Measurements from ENCODE around the gene LCP2. TPM values are rescaled to one million over a fixed set of nuclear protein-coding genes. Genes with fewer than 3 reads are reported as not detected.

The LCP2 gene
- total RNA-seq, 1 experiment from 2014 or later: not detected

GRCh38 chr5:170218726-170219125 is 78.9 kb downstream of the LCP2 start:
- H3K9me3 Mint-ChIP-seq: no peaks in the 10 kb centered on the region; a peak in 1 of 5 replicates
- H3K27me3 Mint-ChIP-seq (ENCODE audit: low read depth): peaks cover 3% of the 10 kb centered on the region; the same call in 1 of the 2 replicates
- H3K23ac ChIP-seq (ENCODE audit: insufficient read length, low read depth, low read length): no peak overlapping the region
- H3K18ac ChIP-seq (ENCODE audit: insufficient read length, low read depth, low read length): no peak overlapping the region
- no peak overlapping the region for H3K4ac ChIP-seq (ENCODE audit: low read depth, low read length)
- no peak overlapping the region for H3K4me2 ChIP-seq (ENCODE audit: insufficient read depth, insufficient read length, low read length)
- no peak overlapping the region for H3K27ac ChIP-seq (ENCODE audit: insufficient read length, low read depth, low read length)
- DNase-seq: no peak
- no peak overlapping the region for H4K8ac ChIP-seq (replicated peaks; ENCODE audit: insufficient read length, low read depth, low read length)
- WGBS (ENCODE audit: extremely low coverage, insufficient read length, low lambda C conversion rate): no CpG with 5 or more reads among the region's 1 CpG
- no peaks in the 10 kb centered on the region for H3K23me2 ChIP-seq (ENCODE audit: insufficient read length, low read depth, low read length, poor library complexity, severe bottlenecking)
- no peak overlapping the region for H4K5ac ChIP-seq (ENCODE audit: insufficient read length, low read depth, low read length)
- no peak overlapping the region for H3K56ac ChIP-seq (ENCODE audit: insufficient read length, low read depth, low read length)
- no peak overlapping the region for H2AFZ ChIP-seq (ENCODE audit: low read length)
- H3K9ac ChIP-seq (ENCODE audit: extremely low read depth, insufficient read length, low read length): no peak overlapping the region
- no peaks in the 10 kb centered on the region for H3K79me2 ChIP-seq (ENCODE audit: insufficient read depth, low read length)
- H4K91ac ChIP-seq (ENCODE audit: insufficient read length, low read depth, low read length): no peak overlapping the region
- H2BK12ac ChIP-seq (ENCODE audit: insufficient read length, low read depth, low read length): no peak overlapping the region
- no peak overlapping the region for H3T11ph ChIP-seq (ENCODE audit: low read length)
- H2BK120ac ChIP-seq (ENCODE audit: low read depth, low read length, poor library complexity, severe bottlenecking): no peak overlapping the region
- H4K20me1 ChIP-seq (ENCODE audit: control insufficient read depth, insufficient read depth, insufficient read length): no peaks in the 10 kb centered on the region
- no peaks in the 10 kb centered on the region for H3K79me1 ChIP-seq (ENCODE audit: insufficient read depth, low read depth, low read length, poor library complexity, severe bottlenecking)
- H3K4me1 Mint-ChIP-seq: peaks cover 26 to 27% of the 10 kb centered on the region in 2 experiments
- no peaks in the 10 kb centered on the region; the same call in 1 of the 2 replicates for H3K4me1 ChIP-seq (ENCODE audit: insufficient read depth, low read length)
- H2BK15ac ChIP-seq (ENCODE audit: low read depth, low read length): no peak overlapping the region
- H2AK5ac ChIP-seq (ENCODE audit: insufficient read length, low read length): no peak overlapping the region
- no peak overlapping the region for H2BK20ac ChIP-seq (ENCODE audit: low read depth, low read length, poor library complexity, severe bottlenecking)
- no peak overlapping the region for H3K4me3 Mint-ChIP-seq
- no peak for TF ChIP-seq CTCF (conservative IDR thresholded peaks at IDR 0.05)
- H3K36me3 Mint-ChIP-seq (ENCODE audit: insufficient read depth in 1 of 3, low read depth in 3 of 3): no peaks in the 10 kb centered on the region
- 0 out of 2 replicates have a peak, but pooled peaks cover 2% of the 10 kb centered on the region for H3K27me3 ChIP-seq (ENCODE audit: insufficient read depth, low read length)
- H3K14ac ChIP-seq (ENCODE audit: insufficient read depth, low read length): no peak overlapping the region
- no peak overlapping the region for H2BK5ac ChIP-seq (ENCODE audit: insufficient read length, low read length)
- H3K9me3 ChIP-seq (ENCODE audit: control insufficient read depth, low read depth, low read length): no peaks in the 10 kb centered on the region
- no peak overlapping the region for H3K27ac Mint-ChIP-seq

Measured in H9 (cell line).